Mammary epithelial cell (primary cell): ENCODE measurements around the gene MROH7.

ENCODE experiments used
- CTCF ChIP-seq, 2 donors: IDR thresholded peaks in 1 of 2; conservative IDR thresholded peaks in 1 of 2; 2 replicates each; pipeline ENCODE4 v1.5.1; 2011 to 2012; ENCODE audit warnings: inconsistent platforms in 2 of 2, low read length in 2 of 2, mild to moderate bottlenecking in 2 of 2, control low read depth in 1 of 2, low read depth in 1 of 2; ENCODE audit not compliant: insufficient read depth in 1 of 2; ENCODE audit errors: extremely low read depth in 1 of 2
- EZH2 ChIP-seq: IDR thresholded peaks from 2 replicates; pipeline ENCODE4 v1.6.1; 2012; ENCODE audit warnings: low read length, inconsistent platforms, borderline replicate concordance

DNA sequence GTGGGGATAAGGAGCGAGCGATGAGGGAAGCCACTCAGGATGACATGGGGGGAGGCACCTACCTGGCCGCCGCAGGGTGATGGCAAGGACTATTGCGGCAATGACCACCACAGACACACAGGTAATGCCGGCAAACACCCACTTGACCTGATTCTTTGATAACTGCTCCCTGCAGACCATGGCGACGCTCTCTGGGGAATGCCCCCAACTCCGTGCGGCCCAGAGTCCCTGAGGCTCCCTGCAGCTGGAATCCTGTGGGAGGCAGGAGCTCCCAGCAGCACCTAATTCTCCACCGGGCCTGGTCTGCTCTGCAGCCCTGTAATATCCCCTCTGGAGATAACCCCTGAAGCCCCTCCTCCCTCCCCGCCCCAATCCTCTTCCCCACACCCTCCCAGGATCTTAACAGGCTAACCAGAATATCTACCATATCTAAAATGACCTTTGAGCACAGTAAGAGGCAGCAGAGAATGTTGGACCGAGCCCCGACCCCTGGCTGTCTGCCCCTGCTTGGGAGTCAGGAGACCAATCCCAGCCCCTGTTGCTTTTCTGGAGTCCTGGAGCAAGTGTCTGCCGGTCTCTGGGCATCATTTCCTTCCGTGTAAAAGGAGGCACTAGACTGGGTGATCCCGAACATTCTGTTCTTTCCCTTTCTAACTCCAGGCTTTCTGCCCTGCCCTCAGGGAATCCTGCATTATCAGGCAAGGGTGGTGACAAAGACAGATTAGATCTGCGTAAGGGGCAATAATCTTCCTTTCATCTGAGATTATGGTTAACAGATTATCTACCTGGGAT is 18.2 kb upstream of the MROH7 start, which contains the start of gene FAM151A:
- TF ChIP-seq EZH2 (no peak), CTCF (conservative IDR thresholded peaks at IDR 0.05 in 1 of 2, IDR thresholded peaks at IDR 0.05 in 1 of 2; ENCODE audit: extremely low read depth in 1 of 2, insufficient read depth in 1 of 2, low read depth in 1 of 2, low read length in 2 of 2) (no peak)
